HL-60 (cell line): Measurements from ENCODE around the gene MSRB3.

ENCODE experiments used
- CTCF ChIP-seq: IDR thresholded peaks from one replicate; pipeline ENCODE4 v1.5.1; 2011; ENCODE audit warnings: low read length, control low read depth, inconsistent platforms; ENCODE audit not compliant: insufficient read depth
- POLR2AphosphoS5 ChIP-seq: IDR thresholded peaks from 2 replicates; pipeline ENCODE4 v1.6.1; 2012; ENCODE audit warnings: low read depth
- REST ChIP-seq: IDR thresholded peaks from 2 replicates; pipeline ENCODE4 v1.6.1; 2012; ENCODE audit warnings: low read depth; ENCODE audit not compliant: insufficient replicate concordance
- SPI1 ChIP-seq: IDR thresholded peaks from 2 replicates; pipeline ENCODE4 v1.6.1; 2012; ENCODE audit warnings: low read depth, mild to moderate bottlenecking, borderline replicate concordance

DNA sequence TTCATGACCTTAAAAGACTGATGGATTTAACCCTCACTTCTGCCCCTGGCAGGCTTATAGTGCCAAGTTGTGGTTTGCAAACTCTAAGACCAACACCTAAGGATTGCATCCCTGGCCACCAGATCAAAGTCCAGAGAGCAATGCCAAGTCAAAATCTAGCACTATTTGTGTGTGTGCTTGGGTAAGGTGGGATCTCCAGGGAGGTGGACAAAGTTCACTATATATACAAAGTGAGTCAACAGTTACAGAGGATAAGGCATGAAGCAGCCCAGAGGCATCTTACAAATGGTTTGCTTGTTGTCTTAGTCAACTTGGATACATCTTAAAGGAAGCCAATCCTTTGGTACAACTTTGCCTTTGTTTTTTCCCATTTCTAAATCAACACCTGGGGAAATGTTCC, 137.3 kb downstream of the MSRB3 start:
- TF ChIP-seq CTCF (no peak), POLR2AphosphoS5 (no peak), REST (no peak), SPI1 (no peak)
